HEK293 (cell line): ENCODE measurements around the gene CDC5L.

Experiments
- CTCF ChIA-PET: fragments of 350-600 bp; formaldehyde crosslinking; extraction: SDS; loops from one replicate; lab custom pipeline; 2021; ENCODE audit warnings: antibody characterized with exemption; lab: Yijun Ruan, JAX
- POLR2A ChIA-PET: fragments of 300-600 bp; formaldehyde crosslinking; extraction: SDS; loops from one replicate; lab custom pipeline; 2020; ENCODE audit warnings: antibody characterized with exemption, inconsistent platforms; lab: Yijun Ruan, JAX
- H3K27ac ChIP-seq: fragments of 200-500 bp; sonication (Bioruptor generic); 2 replicates; pipeline ENCODE4 v1.5.1; 2014; ENCODE audit warnings: low read depth, low read length, control low read depth, inconsistent platforms; ENCODE audit errors: extremely low read depth
- H3K36me3 ChIP-seq, 2 experiments: fragments of 200-500 bp in 1 of 2; sonication (Bioruptor generic) in 1 of 2; 1 replicate in 1 of 2; 2 replicates in 1 of 2; pipeline ENCODE4 v1.5.1; 2014 to 2017; ENCODE audit warnings: inconsistent platforms in 2 of 2, low read length in 2 of 2; ENCODE audit not compliant: control insufficient read depth in 2 of 2, insufficient read depth in 1 of 2
- H3K4me1 ChIP-seq: fragments of 200-500 bp; sonication (Bioruptor generic); 2 replicates; pipeline ENCODE4 v1.5.1; 2014; ENCODE audit warnings: mild to moderate bottlenecking, low read length, inconsistent platforms; ENCODE audit not compliant: control insufficient read depth, insufficient read depth
- H3K4me3 ChIP-seq: 2 replicates; pipeline ENCODE4 v1.5.1; 2011; ENCODE audit warnings: low read depth, mild to moderate bottlenecking, control low read depth, low read length, moderate library complexity
- H3K9me3 ChIP-seq: fragments of 200-500 bp; sonication (Bioruptor generic); 2 replicates; pipeline ENCODE4 v1.5.1; 2014; ENCODE audit warnings: low read depth, low read length, inconsistent platforms; ENCODE audit not compliant: control insufficient read depth, insufficient read depth
- ZNF133 ChIP-seq: fragments of 450-650 bp; formaldehyde crosslinking; IDR thresholded peaks from 2 replicates; pipeline ENCODE4 v1.5.1; 2016; ENCODE audit warnings: missing biosample characterization, missing genetic modification characterization
- ZNF248 ChIP-seq: fragments of 450-650 bp; formaldehyde crosslinking; IDR thresholded peaks from 2 replicates; pipeline ENCODE4 v1.5.1; 2017; ENCODE audit warnings: missing biosample characterization, missing genetic modification characterization
- TF ChIP-seq, protein P1 (sequence below): fragments of 450-650 bp; formaldehyde crosslinking; IDR thresholded peaks from 2 replicates; pipeline ENCODE4 v1.5.1; 2016; ENCODE audit warnings: missing biosample characterization, missing genetic modification characterization, borderline replicate concordance
- TF ChIP-seq, protein P2 (sequence below): fragments of 450-650 bp; formaldehyde crosslinking; IDR thresholded peaks from 2 replicates; pipeline ENCODE4 v1.5.1; 2016; ENCODE audit warnings: missing biosample characterization, missing genetic modification characterization
- TF ChIP-seq, protein P3 (sequence below): fragments of 450-650 bp; formaldehyde crosslinking; IDR thresholded peaks from 2 replicates; pipeline ENCODE4 v1.5.1; 2016; ENCODE audit warnings: missing biosample characterization, missing genetic modification characterization
- TF ChIP-seq, protein P4 (sequence below): fragments of 450-650 bp; formaldehyde crosslinking; IDR thresholded peaks from 2 replicates; pipeline ENCODE4 v1.5.1; 2016; ENCODE audit warnings: missing biosample characterization, missing genetic modification characterization
- TF ChIP-seq, protein P5 (sequence below): IDR thresholded peaks from 2 replicates; pipeline ENCODE4 v1.6.1; 2011; ENCODE audit warnings: mild to moderate bottlenecking, low read depth, low read length, borderline replicate concordance
- TF ChIP-seq, protein P6 (sequence below): fragments of 450-650 bp; formaldehyde crosslinking; IDR thresholded peaks from 2 replicates; pipeline ENCODE4; 2016; ENCODE audit warnings: missing biosample characterization, missing genetic modification characterization
- TF ChIP-seq, protein P7 (sequence below): fragments of 450-650 bp; formaldehyde crosslinking; IDR thresholded peaks from 2 replicates; pipeline ENCODE4 v1.5.1; 2016; ENCODE audit warnings: missing biosample characterization, missing genetic modification characterization
- TF ChIP-seq, protein P8 (sequence below): fragments of 450-650 bp; formaldehyde crosslinking; IDR thresholded peaks from 2 replicates; pipeline ENCODE4 v1.5.1; 2017; ENCODE audit warnings: missing biosample characterization, missing genetic modification characterization

Gene CDC5L

DNA sequence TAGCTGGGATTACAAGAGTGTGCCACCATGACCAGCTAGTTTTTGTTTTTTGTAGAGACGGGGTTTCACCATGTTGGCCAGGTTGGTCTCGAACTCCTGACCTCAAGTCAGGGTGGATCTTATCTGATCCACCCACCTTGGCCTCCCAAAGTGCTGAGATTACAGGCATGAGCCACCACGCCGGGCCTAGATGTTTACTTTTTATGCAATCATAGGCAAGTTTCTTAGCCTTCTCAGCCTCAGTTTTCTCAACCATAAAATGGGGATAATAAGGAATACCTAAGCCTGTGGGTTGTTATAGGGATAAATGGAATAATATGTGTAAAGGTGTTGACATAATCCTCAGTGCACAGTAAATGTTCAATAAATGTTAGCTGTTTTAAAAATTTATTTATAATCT is 35.2 kb upstream of the CDC5L start:
- Histone ChIP-seq H3K9me3 (no peaks in the 10 kb centered on the region), H3K36me3 (no peaks in the 10 kb centered on the region)
- POLR2A ChIA-PET: no interaction called here
- CTCF ChIA-PET: interaction anchor here (0.6 to 2.1 kb wide), 6 partner anchors 13 to 279 kb away, joined by 3 to 13 read pairs (median 4); no protein-coding TSS in a partner anchor
- TF ChIP-seq, protein P1, sequence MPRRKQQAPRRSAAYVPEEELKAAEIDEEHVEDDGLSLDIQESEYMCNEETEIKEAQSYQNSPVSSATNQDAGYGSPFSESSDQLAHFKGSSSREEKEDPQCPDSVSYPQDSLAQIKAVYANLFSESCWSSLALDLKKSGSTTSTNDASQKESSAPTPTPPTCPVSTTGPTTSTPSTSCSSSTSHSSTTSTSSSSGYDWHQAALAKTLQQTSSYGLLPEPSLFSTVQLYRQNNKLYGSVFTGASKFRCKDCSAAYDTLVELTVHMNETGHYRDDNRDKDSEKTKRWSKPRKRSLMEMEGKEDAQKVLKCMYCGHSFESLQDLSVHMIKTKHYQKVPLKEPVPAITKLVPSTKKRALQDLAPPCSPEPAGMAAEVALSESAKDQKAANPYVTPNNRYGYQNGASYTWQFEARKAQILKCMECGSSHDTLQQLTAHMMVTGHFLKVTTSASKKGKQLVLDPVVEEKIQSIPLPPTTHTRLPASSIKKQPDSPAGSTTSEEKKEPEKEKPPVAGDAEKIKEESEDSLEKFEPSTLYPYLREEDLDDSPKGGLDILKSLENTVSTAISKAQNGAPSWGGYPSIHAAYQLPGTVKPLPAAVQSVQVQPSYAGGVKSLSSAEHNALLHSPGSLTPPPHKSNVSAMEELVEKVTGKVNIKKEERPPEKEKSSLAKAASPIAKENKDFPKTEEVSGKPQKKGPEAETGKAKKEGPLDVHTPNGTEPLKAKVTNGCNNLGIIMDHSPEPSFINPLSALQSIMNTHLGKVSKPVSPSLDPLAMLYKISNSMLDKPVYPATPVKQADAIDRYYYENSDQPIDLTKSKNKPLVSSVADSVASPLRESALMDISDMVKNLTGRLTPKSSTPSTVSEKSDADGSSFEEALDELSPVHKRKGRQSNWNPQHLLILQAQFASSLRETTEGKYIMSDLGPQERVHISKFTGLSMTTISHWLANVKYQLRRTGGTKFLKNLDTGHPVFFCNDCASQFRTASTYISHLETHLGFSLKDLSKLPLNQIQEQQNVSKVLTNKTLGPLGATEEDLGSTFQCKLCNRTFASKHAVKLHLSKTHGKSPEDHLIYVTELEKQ (tag by site-specific recombination): no peak
- TF ChIP-seq, protein P2, sequence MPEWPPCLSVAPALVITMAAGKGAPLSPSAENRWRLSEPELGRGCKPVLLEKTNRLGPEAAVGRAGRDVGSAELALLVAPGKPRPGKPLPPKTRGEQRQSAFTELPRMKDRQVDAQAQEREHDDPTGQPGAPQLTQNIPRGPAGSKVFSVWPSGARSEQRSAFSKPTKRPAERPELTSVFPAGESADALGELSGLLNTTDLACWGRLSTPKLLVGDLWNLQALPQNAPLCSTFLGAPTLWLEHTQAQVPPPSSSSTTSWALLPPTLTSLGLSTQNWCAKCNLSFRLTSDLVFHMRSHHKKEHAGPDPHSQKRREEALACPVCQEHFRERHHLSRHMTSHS: no peak
- TF ChIP-seq, protein P3, sequence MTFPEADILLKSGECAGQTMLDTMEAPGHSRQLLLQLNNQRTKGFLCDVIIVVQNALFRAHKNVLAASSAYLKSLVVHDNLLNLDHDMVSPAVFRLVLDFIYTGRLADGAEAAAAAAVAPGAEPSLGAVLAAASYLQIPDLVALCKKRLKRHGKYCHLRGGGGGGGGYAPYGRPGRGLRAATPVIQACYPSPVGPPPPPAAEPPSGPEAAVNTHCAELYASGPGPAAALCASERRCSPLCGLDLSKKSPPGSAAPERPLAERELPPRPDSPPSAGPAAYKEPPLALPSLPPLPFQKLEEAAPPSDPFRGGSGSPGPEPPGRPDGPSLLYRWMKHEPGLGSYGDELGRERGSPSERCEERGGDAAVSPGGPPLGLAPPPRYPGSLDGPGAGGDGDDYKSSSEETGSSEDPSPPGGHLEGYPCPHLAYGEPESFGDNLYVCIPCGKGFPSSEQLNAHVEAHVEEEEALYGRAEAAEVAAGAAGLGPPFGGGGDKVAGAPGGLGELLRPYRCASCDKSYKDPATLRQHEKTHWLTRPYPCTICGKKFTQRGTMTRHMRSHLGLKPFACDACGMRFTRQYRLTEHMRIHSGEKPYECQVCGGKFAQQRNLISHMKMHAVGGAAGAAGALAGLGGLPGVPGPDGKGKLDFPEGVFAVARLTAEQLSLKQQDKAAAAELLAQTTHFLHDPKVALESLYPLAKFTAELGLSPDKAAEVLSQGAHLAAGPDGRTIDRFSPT (tag by site-specific recombination): no peak
- TF ChIP-seq, protein P4, sequence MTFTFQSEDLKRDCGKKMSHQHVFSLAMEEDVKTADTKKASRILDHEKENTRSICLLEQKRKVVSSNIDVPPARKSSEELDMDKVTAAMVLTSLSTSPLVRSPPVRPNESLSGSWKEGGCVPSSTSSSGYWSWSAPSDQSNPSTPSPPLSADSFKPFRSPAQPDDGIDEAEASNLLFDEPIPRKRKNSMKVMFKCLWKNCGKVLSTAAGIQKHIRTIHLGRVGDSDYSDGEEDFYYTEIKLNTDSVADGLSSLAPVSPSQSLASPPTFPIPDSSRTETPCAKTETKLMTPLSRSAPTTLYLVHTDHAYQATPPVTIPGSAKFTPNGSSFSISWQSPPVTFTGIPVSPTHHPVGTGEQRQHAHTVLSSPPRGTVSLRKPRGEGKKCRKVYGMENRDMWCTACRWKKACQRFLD (tag by site-specific recombination): no peak
- TF ChIP-seq, protein P5, sequence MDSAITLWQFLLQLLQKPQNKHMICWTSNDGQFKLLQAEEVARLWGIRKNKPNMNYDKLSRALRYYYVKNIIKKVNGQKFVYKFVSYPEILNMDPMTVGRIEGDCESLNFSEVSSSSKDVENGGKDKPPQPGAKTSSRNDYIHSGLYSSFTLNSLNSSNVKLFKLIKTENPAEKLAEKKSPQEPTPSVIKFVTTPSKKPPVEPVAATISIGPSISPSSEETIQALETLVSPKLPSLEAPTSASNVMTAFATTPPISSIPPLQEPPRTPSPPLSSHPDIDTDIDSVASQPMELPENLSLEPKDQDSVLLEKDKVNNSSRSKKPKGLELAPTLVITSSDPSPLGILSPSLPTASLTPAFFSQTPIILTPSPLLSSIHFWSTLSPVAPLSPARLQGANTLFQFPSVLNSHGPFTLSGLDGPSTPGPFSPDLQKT: no peak
- TF ChIP-seq ZNF248 (no peak), ZNF133 (tag by site-specific recombination) (no peak)
- TF ChIP-seq, protein P6, sequence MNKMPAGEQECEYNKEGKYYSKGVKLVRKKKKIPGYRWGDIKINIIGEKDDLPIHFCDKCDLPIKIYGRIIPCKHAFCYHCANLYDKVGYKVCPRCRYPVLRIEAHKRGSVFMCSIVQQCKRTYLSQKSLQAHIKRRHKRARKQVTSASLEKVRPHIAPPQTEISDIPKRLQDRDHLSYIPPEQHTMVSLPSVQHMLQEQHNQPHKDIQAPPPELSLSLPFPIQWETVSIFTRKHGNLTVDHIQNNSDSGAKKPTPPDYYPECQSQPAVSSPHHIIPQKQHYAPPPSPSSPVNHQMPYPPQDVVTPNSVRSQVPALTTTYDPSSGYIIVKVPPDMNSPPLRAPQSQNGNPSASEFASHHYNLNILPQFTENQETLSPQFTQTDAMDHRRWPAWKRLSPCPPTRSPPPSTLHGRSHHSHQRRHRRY (tag by site-specific recombination): no peak
- TF ChIP-seq, all 188 proteins: peak for 0
- Histone ChIP-seq H3K4me3 (no peak overlapping the region), H3K4me1 (peaks cover 3% of the 10 kb centered on the region; the same call in 1 of the 2 replicates), H3K27ac (no peak overlapping the region)

DNA sequence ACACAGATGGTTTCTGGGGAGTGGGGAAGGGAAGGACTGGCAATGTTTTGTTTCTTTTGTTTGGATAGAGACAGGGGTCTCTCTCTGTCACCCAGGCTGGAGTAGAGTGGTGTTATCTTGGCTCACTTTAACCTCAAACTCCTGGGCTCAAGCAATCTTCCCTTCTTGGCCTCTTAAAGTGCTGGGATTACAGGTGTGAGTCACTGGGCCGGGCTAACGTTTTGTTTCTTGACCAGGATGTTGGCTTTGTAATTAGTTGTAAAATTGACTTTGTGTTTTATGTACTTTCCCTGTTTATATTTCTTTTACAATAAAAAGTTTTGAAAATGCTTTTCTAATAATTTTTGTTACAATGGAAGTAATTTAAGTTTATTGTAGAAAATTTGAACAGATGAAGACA is 34.2 kb upstream of the CDC5L start:
- H3K9me3 ChIP-seq: no peaks in the 10 kb centered on the region
- peaks cover 3% of the 10 kb centered on the region; the same call in 1 of the 2 replicates for H3K4me1 ChIP-seq
- no peaks in the 10 kb centered on the region for H3K36me3 ChIP-seq
- POLR2A ChIA-PET: interaction anchor here (0.7 kb wide), 1 partner anchor 13 kb away, joined by 5 read pairs; no protein-coding TSS in a partner anchor
- TF ChIP-seq, protein P7, sequence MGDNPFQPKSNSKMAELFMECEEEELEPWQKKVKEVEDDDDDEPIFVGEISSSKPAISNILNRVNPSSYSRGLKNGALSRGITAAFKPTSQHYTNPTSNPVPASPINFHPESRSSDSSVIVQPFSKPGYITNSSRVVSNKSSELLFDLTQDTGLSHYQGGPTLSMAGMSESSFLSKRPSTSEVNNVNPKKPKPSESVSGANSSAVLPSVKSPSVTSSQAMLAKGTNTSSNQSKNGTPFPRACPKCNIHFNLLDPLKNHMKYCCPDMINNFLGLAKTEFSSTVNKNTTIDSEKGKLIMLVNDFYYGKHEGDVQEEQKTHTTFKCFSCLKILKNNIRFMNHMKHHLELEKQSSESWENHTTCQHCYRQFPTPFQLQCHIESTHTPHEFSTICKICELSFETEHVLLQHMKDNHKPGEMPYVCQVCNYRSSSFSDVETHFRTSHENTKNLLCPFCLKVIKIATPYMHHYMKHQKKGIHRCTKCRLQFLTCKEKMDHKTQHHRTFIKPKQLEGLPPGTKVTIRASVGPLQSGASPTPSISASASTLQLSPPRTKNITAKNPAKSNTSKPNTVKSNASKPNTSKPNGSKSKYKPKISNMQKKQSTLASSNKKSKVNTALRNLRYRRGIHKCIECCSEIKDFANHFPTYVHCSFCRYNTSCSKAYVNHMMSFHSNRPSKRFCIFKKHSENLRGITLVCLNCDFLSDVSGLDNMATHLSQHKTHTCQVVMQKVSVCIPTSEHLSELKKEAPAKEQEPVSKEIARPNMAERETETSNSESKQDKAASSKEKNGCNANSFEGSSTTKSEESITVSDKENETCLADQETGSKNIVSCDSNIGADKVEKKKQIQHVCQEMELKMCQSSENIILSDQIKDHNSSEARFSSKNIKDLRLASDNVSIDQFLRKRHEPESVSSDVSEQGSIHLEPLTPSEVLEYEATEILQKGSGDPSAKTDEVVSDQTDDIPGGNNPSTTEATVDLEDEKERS: no peak
- TF ChIP-seq, protein P8, sequence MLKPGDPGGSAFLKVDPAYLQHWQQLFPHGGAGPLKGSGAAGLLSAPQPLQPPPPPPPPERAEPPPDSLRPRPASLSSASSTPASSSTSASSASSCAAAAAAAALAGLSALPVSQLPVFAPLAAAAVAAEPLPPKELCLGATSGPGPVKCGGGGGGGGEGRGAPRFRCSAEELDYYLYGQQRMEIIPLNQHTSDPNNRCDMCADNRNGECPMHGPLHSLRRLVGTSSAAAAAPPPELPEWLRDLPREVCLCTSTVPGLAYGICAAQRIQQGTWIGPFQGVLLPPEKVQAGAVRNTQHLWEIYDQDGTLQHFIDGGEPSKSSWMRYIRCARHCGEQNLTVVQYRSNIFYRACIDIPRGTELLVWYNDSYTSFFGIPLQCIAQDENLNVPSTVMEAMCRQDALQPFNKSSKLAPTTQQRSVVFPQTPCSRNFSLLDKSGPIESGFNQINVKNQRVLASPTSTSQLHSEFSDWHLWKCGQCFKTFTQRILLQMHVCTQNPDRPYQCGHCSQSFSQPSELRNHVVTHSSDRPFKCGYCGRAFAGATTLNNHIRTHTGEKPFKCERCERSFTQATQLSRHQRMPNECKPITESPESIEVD: 0 out of 2 replicates have a peak, but pooled peaks have one; percentile 17
- TF ChIP-seq, all 188 proteins: peak for 1
- CTCF ChIA-PET: interaction anchor here (0.6 to 2.1 kb wide), 4 partner anchors 14 to 685 kb away, joined by 3 to 13 read pairs (median 6); no protein-coding TSS in a partner anchor
- Histone ChIP-seq H3K27ac (no peak overlapping the region), H3K4me3 (no peak overlapping the region)
